Fibroblast of lung (primary cell): ENCODE measurements around the gene TSPAN10. TPM values are rescaled to one million over a fixed set of nuclear protein-coding genes. Genes with fewer than 3 reads are reported as not detected.
A peak's percentile ranks its signal among the peaks of the same experiment; 100 is the strongest.

ENCODE experiments used
- DNase-seq, 2 donors: peaks; one replicate each; pipeline versions ENCODE4 v3.0.0 to v3.0.0-alpha.2; 2010; ENCODE audit warnings: low read depth in 2 of 2
- H2AFZ ChIP-seq: 2 replicates; pipeline ENCODE4 v1.5.1; 2012; ENCODE audit warnings: low read length, control low read depth, inconsistent platforms
- H3K27ac ChIP-seq: 2 replicates; pipeline ENCODE4 v1.5.1; 2011; ENCODE audit warnings: low read length, control low read depth; ENCODE audit not compliant: insufficient read depth
- H3K27me3 ChIP-seq: 2 replicates; pipeline ENCODE4 v1.5.1; 2011; ENCODE audit warnings: mild to moderate bottlenecking, low read length; ENCODE audit not compliant: control insufficient read depth, insufficient read depth
- H3K36me3 ChIP-seq: 2 replicates; pipeline ENCODE4 v1.5.1; 2011; ENCODE audit warnings: low read length; ENCODE audit not compliant: control insufficient read depth, insufficient read depth
- H3K4me1 ChIP-seq: 2 replicates; pipeline ENCODE4 v1.5.1; 2011; ENCODE audit warnings: low read length; ENCODE audit not compliant: control insufficient read depth, insufficient read depth; ENCODE audit errors: extremely low read depth
- H3K4me2 ChIP-seq: 2 replicates; pipeline ENCODE4 v1.5.1; 2011; ENCODE audit warnings: low read length, control low read depth; ENCODE audit not compliant: insufficient read depth; ENCODE audit errors: extremely low read depth
- H3K4me3 ChIP-seq, 4 experiments: fragments of 200-600 bp in 1 of 4; sonication (generic) in 1 of 4; replicated peaks in 1 of 4; 2 replicates each; pipeline ENCODE4 v1.5.1; 2011 to 2016; ENCODE audit warnings: low read length in 4 of 4, low read depth in 3 of 4, mild to moderate bottlenecking in 3 of 4, control low read depth in 2 of 4, inconsistent platforms in 1 of 4, mixed read lengths in 1 of 4; ENCODE audit not compliant: insufficient read depth in 1 of 4; ENCODE audit errors: control extremely low read depth in 1 of 4
- H3K79me2 ChIP-seq: 2 replicates; pipeline ENCODE4 v1.5.1; 2012; ENCODE audit warnings: mild to moderate bottlenecking, low read length, inconsistent platforms; ENCODE audit not compliant: control insufficient read depth, insufficient read depth
- H3K9ac ChIP-seq: 2 replicates; pipeline ENCODE4 v1.5.1; 2011; ENCODE audit warnings: mild to moderate bottlenecking, low read length, control low read depth; ENCODE audit not compliant: insufficient read depth
- H3K9me3 ChIP-seq: 2 replicates; pipeline ENCODE4 v1.5.1; 2012; ENCODE audit warnings: low read depth, low read length; ENCODE audit not compliant: control insufficient read depth, insufficient read depth
- H4K20me1 ChIP-seq: 2 replicates; pipeline ENCODE4 v1.5.1; 2011; ENCODE audit warnings: low read length; ENCODE audit not compliant: control insufficient read depth, insufficient read depth; ENCODE audit errors: extremely low read depth
- EZH2 ChIP-seq: IDR thresholded peaks from 2 replicates; pipeline ENCODE4 v1.5.1; 2012; ENCODE audit warnings: low read length, control low read depth, mild to moderate bottlenecking; ENCODE audit errors: missing control alignments
- polyA plus RNA-seq, 2 donors: library from polyadenylated mRNA; depleted of rRNA in 1 of 2; stranded (reverse) in 1 of 2; unstranded in 1 of 2; fragments of >200 nt; gene quantifications; 2 replicates each; pipeline ENCODE4 v1.2.1, GENCODE V29; 2011 to 2012; ENCODE audit warnings: missing spikeins in 1 of 2
- total RNA-seq: library from RNA; depleted of rRNA; stranded (reverse); fragments of >200 nt; gene quantifications from 2 replicates; pipeline ENCODE4 v1.2.1, GENCODE V29; 2014
- TF ChIP-seq, protein P1 (sequence below), 2 donors: IDR thresholded peaks in 1 of 2; conservative IDR thresholded peaks in 1 of 2; 1 replicate in 1 of 2; 2 replicates in 1 of 2; pipeline ENCODE4 v1.5.1; 2011 to 2012; ENCODE audit warnings: low read length in 2 of 2, control low read depth in 1 of 2, inconsistent platforms in 1 of 2, low read depth in 1 of 2, mild to moderate bottlenecking in 1 of 2

Gene TSPAN10
- total and polyA plus RNA-seq, 2 donors (not counting 1 experiment from before 2014, with no cell fraction given) = 1.3 to 3.0 TPM

GRCh38 chr17:81644976-81645952 lies 8.3 kb downstream of the TSPAN10 start:
- H3K9me3 ChIP-seq = no peaks in the 10 kb centered on the region
- H3K4me2 ChIP-seq = no peak overlapping the region
- peaks cover 22% of the 10 kb centered on the region for H3K27me3 ChIP-seq
- H3K27ac ChIP-seq = no peak overlapping the region
- TF ChIP-seq EZH2 = no peak
- TF ChIP-seq, protein P1, sequence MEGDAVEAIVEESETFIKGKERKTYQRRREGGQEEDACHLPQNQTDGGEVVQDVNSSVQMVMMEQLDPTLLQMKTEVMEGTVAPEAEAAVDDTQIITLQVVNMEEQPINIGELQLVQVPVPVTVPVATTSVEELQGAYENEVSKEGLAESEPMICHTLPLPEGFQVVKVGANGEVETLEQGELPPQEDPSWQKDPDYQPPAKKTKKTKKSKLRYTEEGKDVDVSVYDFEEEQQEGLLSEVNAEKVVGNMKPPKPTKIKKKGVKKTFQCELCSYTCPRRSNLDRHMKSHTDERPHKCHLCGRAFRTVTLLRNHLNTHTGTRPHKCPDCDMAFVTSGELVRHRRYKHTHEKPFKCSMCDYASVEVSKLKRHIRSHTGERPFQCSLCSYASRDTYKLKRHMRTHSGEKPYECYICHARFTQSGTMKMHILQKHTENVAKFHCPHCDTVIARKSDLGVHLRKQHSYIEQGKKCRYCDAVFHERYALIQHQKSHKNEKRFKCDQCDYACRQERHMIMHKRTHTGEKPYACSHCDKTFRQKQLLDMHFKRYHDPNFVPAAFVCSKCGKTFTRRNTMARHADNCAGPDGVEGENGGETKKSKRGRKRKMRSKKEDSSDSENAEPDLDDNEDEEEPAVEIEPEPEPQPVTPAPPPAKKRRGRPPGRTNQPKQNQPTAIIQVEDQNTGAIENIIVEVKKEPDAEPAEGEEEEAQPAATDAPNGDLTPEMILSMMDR (conservative IDR thresholded peaks at IDR 0.05 in 1 of 2, IDR thresholded peaks at IDR 0.05 in 1 of 2; ENCODE audit: low read depth in 1 of 2, low read length in 2 of 2) = no peak
- H3K4me3 ChIP-seq = no peak overlapping the region
- H3K4me1 ChIP-seq = peaks cover 2% of the 10 kb centered on the region
- H3K36me3 ChIP-seq = no peaks in the 10 kb centered on the region
- no peaks in the 10 kb centered on the region for H4K20me1 ChIP-seq
- no peak for DNase-seq
- no peak overlapping the region for H3K9ac ChIP-seq
- no peak overlapping the region for H2AFZ ChIP-seq
- no peaks in the 10 kb centered on the region for H3K79me2 ChIP-seq

- H3K79me2 ChIP-seq = no peaks in the 10 kb centered on the region
- no peak overlapping the region for H3K4me2 ChIP-seq
- no peak overlapping the region for H2AFZ ChIP-seq
- H3K27ac ChIP-seq = no peak overlapping the region
- no peaks in the 10 kb centered on the region for H3K9me3 ChIP-seq
- no peak for DNase-seq
- H4K20me1 ChIP-seq = no peaks in the 10 kb centered on the region
- peaks cover 22% of the 10 kb centered on the region for H3K27me3 ChIP-seq
- no peak overlapping the region for H3K4me3 ChIP-seq
- no peak for TF ChIP-seq EZH2
- TF ChIP-seq, protein P1 (conservative IDR thresholded peaks at IDR 0.05 in 1 of 2, IDR thresholded peaks at IDR 0.05 in 1 of 2; ENCODE audit: low read depth in 1 of 2, low read length in 2 of 2) = no peak
- H3K36me3 ChIP-seq = no peaks in the 10 kb centered on the region
- H3K4me1 ChIP-seq = peaks cover 7% of the 10 kb centered on the region
- no peak overlapping the region for H3K9ac ChIP-seq
Measured at GRCh38 chr17:81646869-81647600, 10.0 kb downstream of the TSPAN10 start.

DNA sequence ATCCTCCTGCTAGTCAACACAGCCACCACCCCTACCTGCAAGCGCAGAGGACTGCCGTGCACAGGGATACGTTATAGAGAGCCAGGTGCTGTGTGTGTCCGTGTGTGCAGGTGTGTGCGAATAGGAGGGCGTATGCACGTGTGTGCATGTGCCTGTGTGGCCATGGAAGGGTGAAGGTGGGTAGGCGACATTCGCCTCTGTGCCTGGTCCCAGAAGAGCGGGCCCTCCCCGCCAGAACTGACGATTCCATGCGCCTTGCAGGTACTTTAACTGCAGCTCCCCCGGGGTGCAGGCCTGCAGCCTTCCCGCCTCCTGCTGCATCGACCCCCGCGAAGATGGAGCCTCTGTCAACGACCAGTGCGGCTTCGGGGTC lies 10.6 kb downstream of the TSPAN10 start:
- Histone ChIP-seq H3K4me2 (peak overlapping the region; percentile 25), H3K27me3 (peaks cover 22% of the 10 kb centered on the region), H3K4me3 (no peak overlapping the region), H3K9me3 (no peaks in the 10 kb centered on the region), H3K79me2 (no peaks in the 10 kb centered on the region), H3K27ac (no peak overlapping the region), H3K9ac (no peak overlapping the region), H2AFZ (no peak overlapping the region), H4K20me1 (no peaks in the 10 kb centered on the region), H3K4me1 (peaks cover 5% of the 10 kb centered on the region), H3K36me3 (no peaks in the 10 kb centered on the region)
- DNase-seq = no peak
- peak; percentile 72 for TF ChIP-seq EZH2
- TF ChIP-seq, protein P1 (conservative IDR thresholded peaks at IDR 0.05 in 1 of 2, IDR thresholded peaks at IDR 0.05 in 1 of 2; ENCODE audit: low read depth in 1 of 2, low read length in 2 of 2) = no peak
